Measurements from ENCODE around the gene SEC14L3.

Gene SEC14L3

GRCh38 chr22:30479981-30480380 lies 8.2 kb upstream of the SEC14L3 start:
- peaks cover 1% of the 10 kb centered on the region for H3K27me3 ChIP-seq (replicated peaks; ENCODE audit: control insufficient read depth, insufficient read depth, low read length)
- no peak overlapping the region for H3K4me3 ChIP-seq (replicated peaks; ENCODE audit: low read depth, low read length)
- DNase-seq (ENCODE audit: extremely low read depth, insufficient read length), result no peak
- H3K36me3 ChIP-seq (ENCODE audit: control insufficient read depth, insufficient read depth, low read length), result no peaks in the 10 kb centered on the region
- TF ChIP-seq CTCF (IDR thresholded peaks at IDR 0.05; ENCODE audit: insufficient read depth, low read length, poor library complexity, severe bottlenecking), result no peak

- Histone ChIP-seq H3K4me3 (replicated peaks; ENCODE audit: low read depth, low read length) (no peak overlapping the region), H3K27me3 (replicated peaks; ENCODE audit: control insufficient read depth, insufficient read depth, low read length) (peaks cover 1% of the 10 kb centered on the region), H3K36me3 (ENCODE audit: control insufficient read depth, insufficient read depth, low read length) (no peaks in the 10 kb centered on the region)
- no peak for TF ChIP-seq CTCF (IDR thresholded peaks at IDR 0.05; ENCODE audit: insufficient read depth, low read length, poor library complexity, severe bottlenecking)
- DNase-seq (ENCODE audit: extremely low read depth, insufficient read length), result no peak
Observed at GRCh38 chr22:30474683-30475424, 3.0 kb upstream of the SEC14L3 start.

DNA sequence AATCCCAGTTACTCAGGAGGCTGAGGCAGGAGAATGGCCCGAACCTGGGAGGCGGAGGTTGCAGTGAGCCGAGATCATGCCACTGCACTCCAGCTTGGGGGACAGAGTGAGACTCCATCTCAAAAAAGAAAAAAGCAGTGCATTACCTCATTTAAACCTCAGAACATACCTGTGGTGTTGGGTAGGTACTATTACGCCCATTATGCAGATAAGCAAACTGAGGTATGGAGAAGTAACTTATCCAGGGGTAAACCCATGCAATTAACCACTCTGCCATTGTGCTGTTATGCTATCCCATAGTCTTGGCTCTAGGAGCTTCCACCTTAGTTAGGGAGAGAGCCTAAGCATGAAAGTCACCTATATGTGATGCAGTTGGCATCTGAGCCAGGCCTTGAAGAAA lies 2.3 kb upstream of the SEC14L3 start:
- Histone ChIP-seq H3K36me3 (ENCODE audit: control insufficient read depth, insufficient read depth, low read length) (no peaks in the 10 kb centered on the region), H3K27me3 (replicated peaks; ENCODE audit: control insufficient read depth, insufficient read depth, low read length) (peaks cover 1% of the 10 kb centered on the region), H3K4me3 (replicated peaks; ENCODE audit: low read depth, low read length) (no peak overlapping the region)
- no peak for TF ChIP-seq CTCF (IDR thresholded peaks at IDR 0.05; ENCODE audit: insufficient read depth, low read length, poor library complexity, severe bottlenecking)
- no peak for DNase-seq (ENCODE audit: extremely low read depth, insufficient read length)

GRCh38 chr22:30472994-30473720 lies 1.3 kb upstream of the SEC14L3 start:
- DNase-seq (ENCODE audit: extremely low read depth, insufficient read length), result no peak
- Histone ChIP-seq H3K36me3 (ENCODE audit: control insufficient read depth, insufficient read depth, low read length) (no peaks in the 10 kb centered on the region), H3K27me3 (replicated peaks; ENCODE audit: control insufficient read depth, insufficient read depth, low read length) (no peaks in the 10 kb centered on the region; the same call in none of the 2 replicates), H3K4me3 (replicated peaks; ENCODE audit: low read depth, low read length) (no peak overlapping the region)
- no peak for TF ChIP-seq CTCF (IDR thresholded peaks at IDR 0.05; ENCODE audit: insufficient read depth, low read length, poor library complexity, severe bottlenecking)

DNA sequence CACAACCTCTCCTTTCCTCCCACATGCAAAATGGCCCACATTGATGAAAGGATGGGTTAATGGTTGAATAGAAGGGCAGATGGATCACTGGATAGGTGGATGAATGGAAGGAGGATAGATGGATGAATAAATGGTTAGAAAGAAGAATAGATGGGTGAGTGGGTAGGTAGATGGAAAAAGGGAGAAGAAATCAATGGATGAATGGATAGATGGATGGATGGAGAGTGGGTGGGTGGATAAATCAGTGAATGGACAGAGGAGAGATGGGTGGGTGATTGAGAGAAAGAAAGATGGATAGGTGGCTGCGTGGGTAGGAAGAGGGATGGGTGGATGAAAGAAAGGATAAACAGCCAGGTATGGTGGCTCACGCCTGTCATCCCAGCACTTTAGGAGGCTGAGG lies 1.2 kb downstream of the SEC14L3 start:
- H3K27me3 ChIP-seq (replicated peaks; ENCODE audit: control insufficient read depth, insufficient read depth, low read length), result no peaks in the 10 kb centered on the region; the same call in none of the 2 replicates
- no peak for TF ChIP-seq CTCF (IDR thresholded peaks at IDR 0.05; ENCODE audit: insufficient read depth, low read length, poor library complexity, severe bottlenecking)
- no peak for DNase-seq (ENCODE audit: extremely low read depth, insufficient read length)
- no peaks in the 10 kb centered on the region for H3K36me3 ChIP-seq (ENCODE audit: control insufficient read depth, insufficient read depth, low read length)
- H3K4me3 ChIP-seq (replicated peaks; ENCODE audit: low read depth, low read length), result no peak overlapping the region

All from GM06990 (cell line).